Neural crest cell (in vitro differentiated cells): ENCODE data around the gene TRIO. TPM values are rescaled to one million over a fixed set of nuclear protein-coding genes. Genes with fewer than 3 reads are reported as not detected.

Source experiments
- DNase-seq: peaks from one replicate; pipeline ENCODE4 v3.0.0; 2021; ENCODE audit warnings: low read depth, mixed read lengths, low spot score
- H3K27ac Mint-ChIP-seq: one replicate; pipeline ENCODE4 v1.8.0; 2021; ENCODE audit warnings: mild to moderate bottlenecking, mixed read lengths; ENCODE audit not compliant: unreplicated experiment
- H3K27me3 Mint-ChIP-seq: 2 replicates; pipeline ENCODE4 v1.8.0; 2021; ENCODE audit warnings: low read depth, mild to moderate bottlenecking, mixed read lengths
- H3K36me3 Mint-ChIP-seq: 2 replicates; pipeline ENCODE4 v1.8.0; 2021; ENCODE audit warnings: low read depth, mild to moderate bottlenecking, mixed read lengths
- H3K4me1 Mint-ChIP-seq: 2 replicates; pipeline ENCODE4 v1.8.0; 2021; ENCODE audit warnings: mixed read lengths
- H3K4me3 Mint-ChIP-seq: one replicate; pipeline ENCODE4 v1.8.0; 2021; ENCODE audit warnings: mild to moderate bottlenecking, mixed read lengths
- H3K9me3 Mint-ChIP-seq: 2 replicates; pipeline ENCODE4 v1.8.0; 2021; ENCODE audit warnings: mixed read lengths
- CTCF ChIP-seq: fragments of 200-600 bp; sonication (generic); conservative IDR thresholded peaks from 2 replicates; pipeline ENCODE4 v1.5.0; 2021; ENCODE audit warnings: antibody characterized with exemption, mild to moderate bottlenecking
- total RNA-seq: library from RNA; stranded (reverse); gene quantifications from 2 replicates; pipeline ENCODE4 v1.2.1, GENCODE V29; 2021

Gene TRIO
- total RNA-seq, 1 donor from 2014 or later = 134 TPM

- no peak overlapping the region for H3K27ac Mint-ChIP-seq
- H3K9me3 Mint-ChIP-seq = no peaks in the 10 kb centered on the region
- H3K27me3 Mint-ChIP-seq = no peaks in the 10 kb centered on the region
- H3K4me1 Mint-ChIP-seq = peaks cover 78% of the 10 kb centered on the region
- no peak for TF ChIP-seq CTCF
- H3K36me3 Mint-ChIP-seq = no peaks in the 10 kb centered on the region
- peak overlapping the region; percentile 60 for H3K4me3 Mint-ChIP-seq
- no peak for DNase-seq
These were observed 123.0 kb downstream of the TRIO start for GRCh38 chr5:14266171-14266570.

GRCh38 chr5:14266686-14267085 lies 123.5 kb downstream of the TRIO start:
- peaks cover 73% of the 10 kb centered on the region for H3K4me1 Mint-ChIP-seq
- no peaks in the 10 kb centered on the region for H3K9me3 Mint-ChIP-seq
- DNase-seq = no peak
- no peaks in the 10 kb centered on the region for H3K36me3 Mint-ChIP-seq
- no peak overlapping the region for H3K4me3 Mint-ChIP-seq
- TF ChIP-seq CTCF = no peak
- H3K27ac Mint-ChIP-seq = no peak overlapping the region
- H3K27me3 Mint-ChIP-seq = no peaks in the 10 kb centered on the region

GRCh38 chr5:14267166-14267838 lies 124.2 kb downstream of the TRIO start:
- Mint-ChIP-seq H3K9me3 (no peaks in the 10 kb centered on the region), H3K4me3 (peak overlapping the region; percentile 50), H3K36me3 (no peaks in the 10 kb centered on the region), H3K27ac (no peak overlapping the region), H3K4me1 (peaks cover 67% of the 10 kb centered on the region), H3K27me3 (no peaks in the 10 kb centered on the region)
- no peak for DNase-seq
- no peak for TF ChIP-seq CTCF

GRCh38 chr5:14267991-14268708 lies 125.0 kb downstream of the TRIO start:
- H3K27ac Mint-ChIP-seq = no peak overlapping the region
- no peaks in the 10 kb centered on the region for H3K27me3 Mint-ChIP-seq
- no peaks in the 10 kb centered on the region for H3K36me3 Mint-ChIP-seq
- TF ChIP-seq CTCF = no peak
- H3K4me1 Mint-ChIP-seq = peaks cover 60% of the 10 kb centered on the region
- no peak for DNase-seq
- peak overlapping the region; percentile 13 for H3K4me3 Mint-ChIP-seq
- no peaks in the 10 kb centered on the region for H3K9me3 Mint-ChIP-seq

- H3K27ac Mint-ChIP-seq = no peak overlapping the region
- H3K4me1 Mint-ChIP-seq = peaks cover 60% of the 10 kb centered on the region
- no peaks in the 10 kb centered on the region for H3K36me3 Mint-ChIP-seq
- H3K27me3 Mint-ChIP-seq = no peaks in the 10 kb centered on the region
- no peak for DNase-seq
- TF ChIP-seq CTCF = no peak
- H3K9me3 Mint-ChIP-seq = no peaks in the 10 kb centered on the region
- H3K4me3 Mint-ChIP-seq = peak overlapping the region; percentile 13
These were observed 125.6 kb downstream of the TRIO start for GRCh38 chr5:14268738-14269137.
